Measurements from ENCODE around the gene MITD1.
A peak's percentile ranks its signal among the peaks of the same experiment; 100 is the strongest.
"Not testable (repeated sequence)": the region's sequence is repeated elsewhere in the genome, so short reads cannot be mapped to it uniquely, and the experiment has no call there.

Gene MITD1

GRCh38 chr2:99180755-99181623 lies at the start of gene MITD1, which contains the start of gene MRPL30:
TSS of gene MITD1 (minus strand) at chr2:99181058. CDS start at chr2:99180981, 77 bp downstream.
TSS of gene MRPL30 (plus strand) at chr2:99181184. CDS start at chr2:99186204, 5,020 bp downstream.
- Histone ChIP-seq H3K9ac (ENCODE audit: low read length in 5 of 5) (peak within 1 kb of the TSS; percentile 81 to 98 (median 96)), H3K27ac (ENCODE audit: low read depth, low read length) (peak within 1 kb of the TSS; percentile 96), H3K4me1 (ENCODE audit: control insufficient read depth in 5 of 5, insufficient read depth in 5 of 5, low read length in 5 of 5) (peaks cover 0 to 31% (median 26%) of the 10 kb centered on the region in 5 donors), H3K27me3 (ENCODE audit: control insufficient read depth in 5 of 5, insufficient read depth in 4 of 5, low read length in 5 of 5) (no peaks in the 10 kb centered on the region), H3K36me3 (ENCODE audit: control insufficient read depth in 5 of 5, insufficient read depth in 5 of 5, low read length in 5 of 5) (no peaks in the 10 kb centered on the region), H3K9me3 (ENCODE audit: control insufficient read depth in 5 of 5, low read length in 5 of 5) (no peaks in the 10 kb centered on the region), H3K4me3 (ENCODE audit: low read depth in 1 of 5, low read length in 5 of 5) (peak within 1 kb of the TSS; percentile 90 to 99 (median 98))

- no peak overlapping the region for H3K27ac ChIP-seq (ENCODE audit: low read depth, low read length)
- no peak overlapping the region for H3K9ac ChIP-seq (ENCODE audit: low read length in 5 of 5)
- H3K27me3 ChIP-seq (ENCODE audit: control insufficient read depth in 5 of 5, insufficient read depth in 4 of 5, low read length in 5 of 5) = no peaks in the 10 kb centered on the region
- no peak overlapping the region for H3K4me3 ChIP-seq (ENCODE audit: low read depth in 1 of 5, low read length in 5 of 5)
- no peaks in the 10 kb centered on the region for H3K9me3 ChIP-seq (ENCODE audit: control insufficient read depth in 5 of 5, low read length in 5 of 5)
- peaks cover 0 to 4% (median 0%) of the 10 kb centered on the region in 5 donors for H3K36me3 ChIP-seq (ENCODE audit: control insufficient read depth in 5 of 5, insufficient read depth in 5 of 5, low read length in 5 of 5)
- peaks cover 0 to 2% (median 0%) of the 10 kb centered on the region in 5 donors for H3K4me1 ChIP-seq (ENCODE audit: control insufficient read depth in 5 of 5, insufficient read depth in 5 of 5, low read length in 5 of 5)
These were observed 37.2 kb upstream of the MITD1 start for GRCh38 chr2:99217929-99218501.

GRCh38 chr2:99216096-99216495 lies 35.2 kb upstream of the MITD1 start:
- peaks cover 0 to 2% (median 0%) of the 10 kb centered on the region in 5 donors for H3K4me1 ChIP-seq (ENCODE audit: control insufficient read depth in 5 of 5, insufficient read depth in 5 of 5, low read length in 5 of 5)

GRCh38 chr2:99205491-99205890 lies 24.6 kb upstream of the MITD1 start:
- Histone ChIP-seq H3K27ac (ENCODE audit: low read depth, low read length) (no peak overlapping the region), H3K4me1 (ENCODE audit: control insufficient read depth in 5 of 5, insufficient read depth in 5 of 5, low read length in 5 of 5) (no peaks in the 10 kb centered on the region), H3K27me3 (ENCODE audit: control insufficient read depth in 5 of 5, insufficient read depth in 4 of 5, low read length in 5 of 5) (no peaks in the 10 kb centered on the region)

More at GRCh38 chr2:99216096-99216495, 35.2 kb upstream of the MITD1 start:
- Histone ChIP-seq H3K9me3 (ENCODE audit: control insufficient read depth in 5 of 5, low read length in 5 of 5) (no peaks in the 10 kb centered on the region), H3K27me3 (ENCODE audit: control insufficient read depth in 5 of 5, insufficient read depth in 4 of 5, low read length in 5 of 5) (no peaks in the 10 kb centered on the region), H3K9ac (ENCODE audit: low read length in 5 of 5) (no peak overlapping the region), H3K4me3 (ENCODE audit: low read depth in 1 of 5, low read length in 5 of 5) (no peak overlapping the region), H3K27ac (ENCODE audit: low read depth, low read length) (no peak overlapping the region), H3K36me3 (ENCODE audit: control insufficient read depth in 5 of 5, insufficient read depth in 5 of 5, low read length in 5 of 5) (peaks cover 0 to 4% (median 0%) of the 10 kb centered on the region in 5 donors)

GRCh38 chr2:99201959-99202678 lies 21.3 kb upstream of the MITD1 start:
- no peaks in the 10 kb centered on the region for H3K9me3 ChIP-seq (ENCODE audit: control insufficient read depth in 5 of 5, low read length in 5 of 5)
- H3K27ac ChIP-seq (ENCODE audit: low read depth, low read length) = no peak overlapping the region
- peaks cover 1 to 23% (median 15%) of the 10 kb centered on the region in 5 donors for H3K36me3 ChIP-seq (ENCODE audit: control insufficient read depth in 5 of 5, insufficient read depth in 5 of 5, low read length in 5 of 5)
- no peaks in the 10 kb centered on the region for H3K27me3 ChIP-seq (ENCODE audit: control insufficient read depth in 5 of 5, insufficient read depth in 4 of 5, low read length in 5 of 5)
- no peak overlapping the region for H3K4me3 ChIP-seq (ENCODE audit: low read depth in 1 of 5, low read length in 5 of 5)
- no peaks in the 10 kb centered on the region for H3K4me1 ChIP-seq (ENCODE audit: control insufficient read depth in 5 of 5, insufficient read depth in 5 of 5, low read length in 5 of 5)
- H3K9ac ChIP-seq (ENCODE audit: low read length in 5 of 5) = no peak overlapping the region

More at GRCh38 chr2:99205491-99205890, 24.6 kb upstream of the MITD1 start:
- Histone ChIP-seq H3K4me3 (ENCODE audit: low read depth in 1 of 5, low read length in 5 of 5) (no peak overlapping the region), H3K36me3 (ENCODE audit: control insufficient read depth in 5 of 5, insufficient read depth in 5 of 5, low read length in 5 of 5) (peaks cover 0 to 8% (median 0%) of the 10 kb centered on the region in 5 donors), H3K9me3 (ENCODE audit: control insufficient read depth in 5 of 5, low read length in 5 of 5) (no peaks in the 10 kb centered on the region), H3K9ac (ENCODE audit: low read length in 5 of 5) (peak overlapping the region in 1 of 5 donors; percentile 30)

- Histone ChIP-seq H3K9ac (ENCODE audit: low read length in 5 of 5) (no peak overlapping the region), H3K4me3 (ENCODE audit: low read depth in 1 of 5, low read length in 5 of 5) (no peak overlapping the region), H3K27ac (ENCODE audit: low read depth, low read length) (no peak overlapping the region), H3K36me3 (ENCODE audit: control insufficient read depth in 5 of 5, insufficient read depth in 5 of 5, low read length in 5 of 5) (peaks cover 10 to 42% (median 33%) of the 10 kb centered on the region in 5 donors), H3K9me3 (ENCODE audit: control insufficient read depth in 5 of 5, low read length in 5 of 5) (no peaks in the 10 kb centered on the region), H3K4me1 (ENCODE audit: control insufficient read depth in 5 of 5, insufficient read depth in 5 of 5, low read length in 5 of 5) (no peaks in the 10 kb centered on the region), H3K27me3 (ENCODE audit: control insufficient read depth in 5 of 5, insufficient read depth in 4 of 5, low read length in 5 of 5) (no peaks in the 10 kb centered on the region)
These were observed 19.4 kb upstream of the MITD1 start for GRCh38 chr2:99200076-99200800.

GRCh38 chr2:99198103-99198841 lies 17.4 kb upstream of the MITD1 start:
- no peak overlapping the region for H3K4me3 ChIP-seq (ENCODE audit: low read depth in 1 of 5, low read length in 5 of 5)
- H3K4me1 ChIP-seq (ENCODE audit: control insufficient read depth in 5 of 5, insufficient read depth in 5 of 5, low read length in 5 of 5) = no peaks in the 10 kb centered on the region
- H3K9me3 ChIP-seq (ENCODE audit: control insufficient read depth in 5 of 5, low read length in 5 of 5) = no peaks in the 10 kb centered on the region
- H3K27ac ChIP-seq (ENCODE audit: low read depth, low read length) = no peak overlapping the region
- H3K27me3 ChIP-seq (ENCODE audit: control insufficient read depth in 5 of 5, insufficient read depth in 4 of 5, low read length in 5 of 5) = no peaks in the 10 kb centered on the region
- peaks cover 18 to 46% (median 34%) of the 10 kb centered on the region in 5 donors for H3K36me3 ChIP-seq (ENCODE audit: control insufficient read depth in 5 of 5, insufficient read depth in 5 of 5, low read length in 5 of 5)
- H3K9ac ChIP-seq (ENCODE audit: low read length in 5 of 5) = no peak overlapping the region

GRCh38 chr2:99192364-99192763 lies 11.5 kb upstream of the MITD1 start:
- peaks cover 27 to 59% (median 45%) of the 10 kb centered on the region in 5 donors for H3K36me3 ChIP-seq (ENCODE audit: control insufficient read depth in 5 of 5, insufficient read depth in 5 of 5, low read length in 5 of 5)
- H3K9me3 ChIP-seq (ENCODE audit: control insufficient read depth in 5 of 5, low read length in 5 of 5); H3K4me3 ChIP-seq (ENCODE audit: low read depth in 1 of 5, low read length in 5 of 5); H3K4me1 ChIP-seq (ENCODE audit: control insufficient read depth in 5 of 5, insufficient read depth in 5 of 5, low read length in 5 of 5); H3K27ac ChIP-seq (ENCODE audit: low read depth, low read length); H3K27me3 ChIP-seq (ENCODE audit: control insufficient read depth in 5 of 5, insufficient read depth in 4 of 5, low read length in 5 of 5); H3K9ac ChIP-seq (ENCODE audit: low read length in 5 of 5): not testable (repeated sequence)

GRCh38 chr2:99190548-99190947 lies 9.7 kb upstream of the MITD1 start:
- no peak overlapping the region for H3K9ac ChIP-seq (ENCODE audit: low read length in 5 of 5)
- H3K27me3 ChIP-seq (ENCODE audit: control insufficient read depth in 5 of 5, insufficient read depth in 4 of 5, low read length in 5 of 5) = no peaks in the 10 kb centered on the region
- no peak overlapping the region for H3K4me3 ChIP-seq (ENCODE audit: low read depth in 1 of 5, low read length in 5 of 5)
- peaks cover 9 to 46% (median 37%) of the 10 kb centered on the region in 5 donors for H3K36me3 ChIP-seq (ENCODE audit: control insufficient read depth in 5 of 5, insufficient read depth in 5 of 5, low read length in 5 of 5)
- H3K27ac ChIP-seq (ENCODE audit: low read depth, low read length) = no peak overlapping the region
- no peaks in the 10 kb centered on the region for H3K4me1 ChIP-seq (ENCODE audit: control insufficient read depth in 5 of 5, insufficient read depth in 5 of 5, low read length in 5 of 5)
- no peaks in the 10 kb centered on the region for H3K9me3 ChIP-seq (ENCODE audit: control insufficient read depth in 5 of 5, low read length in 5 of 5)
